Astrocyte (in vitro differentiated cells and primary cell): ENCODE results near the gene WDR7.

Experiments
- EZH2 ChIP-seq: IDR thresholded peaks from 2 replicates; pipeline ENCODE4 v1.6.1; 2012; ENCODE audit warnings: mild to moderate bottlenecking, low read length, inconsistent platforms; ENCODE audit not compliant: insufficient read depth
- TF ChIP-seq, protein P1 (sequence below): IDR thresholded peaks from 2 replicates; pipeline ENCODE4 v1.5.1; 2011; ENCODE audit warnings: low read depth, mild to moderate bottlenecking, inconsistent platforms, low read length, moderate library complexity; ENCODE audit not compliant: insufficient read depth

GRCh38 chr18:56662902-56663301 lies 11.7 kb downstream of the WDR7 start:
- TF ChIP-seq, protein P1, sequence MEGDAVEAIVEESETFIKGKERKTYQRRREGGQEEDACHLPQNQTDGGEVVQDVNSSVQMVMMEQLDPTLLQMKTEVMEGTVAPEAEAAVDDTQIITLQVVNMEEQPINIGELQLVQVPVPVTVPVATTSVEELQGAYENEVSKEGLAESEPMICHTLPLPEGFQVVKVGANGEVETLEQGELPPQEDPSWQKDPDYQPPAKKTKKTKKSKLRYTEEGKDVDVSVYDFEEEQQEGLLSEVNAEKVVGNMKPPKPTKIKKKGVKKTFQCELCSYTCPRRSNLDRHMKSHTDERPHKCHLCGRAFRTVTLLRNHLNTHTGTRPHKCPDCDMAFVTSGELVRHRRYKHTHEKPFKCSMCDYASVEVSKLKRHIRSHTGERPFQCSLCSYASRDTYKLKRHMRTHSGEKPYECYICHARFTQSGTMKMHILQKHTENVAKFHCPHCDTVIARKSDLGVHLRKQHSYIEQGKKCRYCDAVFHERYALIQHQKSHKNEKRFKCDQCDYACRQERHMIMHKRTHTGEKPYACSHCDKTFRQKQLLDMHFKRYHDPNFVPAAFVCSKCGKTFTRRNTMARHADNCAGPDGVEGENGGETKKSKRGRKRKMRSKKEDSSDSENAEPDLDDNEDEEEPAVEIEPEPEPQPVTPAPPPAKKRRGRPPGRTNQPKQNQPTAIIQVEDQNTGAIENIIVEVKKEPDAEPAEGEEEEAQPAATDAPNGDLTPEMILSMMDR = no peak
- no peak for TF ChIP-seq EZH2
